GM12878 (cell line): ENCODE measurements around the gene ITK. TPM values are rescaled to one million over a fixed set of nuclear protein-coding genes. Genes with fewer than 3 reads are reported as not detected.
A peak's percentile ranks its signal among the peaks of the same experiment; 100 is the strongest.

Experiments used
- ATAC-seq: fragments of 200-7000 bp; cut with Tn5 transposase; 3 replicates; pipeline ENCODE4 v1.9.1; 2020; ENCODE audit warnings: mild to moderate bottlenecking, moderate library complexity
- BruUV-seq: library from RNA; stranded (reverse); fragments of 400-500 nt; replicated peaks from 2 replicates; lab custom pipeline; 2021; lab: Mats Ljungman, UMichigan
- CTCF ChIA-PET: fragments of 300-600 bp; sonication (Branson Sonifier 250); formaldehyde crosslinking; extraction: SDS; loops from one replicate; lab custom pipeline; 2021; ENCODE audit warnings: inconsistent platforms; lab: Yijun Ruan, JAX
- POLR2A ChIA-PET: fragments of 350-600 bp; formaldehyde crosslinking; extraction: SDS; loops from one replicate; lab custom pipeline; 2021; ENCODE audit warnings: inconsistent platforms; lab: Charles Lee
- RAD21 ChIA-PET: fragments of 300-600 bp; sonication (Branson Sonifier 250); formaldehyde crosslinking; loops from one replicate; lab custom pipeline; 2023; ENCODE audit warnings: antibody characterized with exemption; ENCODE audit not compliant: unreplicated experiment; lab: Charles Lee
- SMC1A ChIA-PET: fragments of 300-600 bp; sonication (Branson Sonifier 250); formaldehyde crosslinking; loops from one replicate; lab custom pipeline; 2023; ENCODE audit not compliant: unreplicated experiment, uncharacterized antibody; lab: Charles Lee
- DNase-seq: peaks from one replicate; pipeline ENCODE4 v3.0.0-alpha.2; 2011; ENCODE audit warnings: low read depth, low spot score
- FAIRE-seq: peaks from 3 replicates; lab custom pipeline; 2011; peaks lifted over from hg19 to GRCh38; lab: Jason Lieb, UNC
- H2AFZ ChIP-seq: 2 replicates; pipeline ENCODE4 v1.6.0; 2011; ENCODE audit warnings: low read depth, low read length, control low read depth; ENCODE audit not compliant: control insufficient read depth
- H3K27ac ChIP-seq: 2 replicates; pipeline ENCODE4 v1.5.1; 2011; ENCODE audit warnings: control low read depth; ENCODE audit not compliant: control insufficient read depth, insufficient read depth
- H3K27me3 ChIP-seq, 2 experiments: replicated peaks in 1 of 2; 2 replicates each; pipeline versions ENCODE4 v1.6.0 to v1.6.1; 2011; ENCODE audit warnings: low read length in 1 of 2; ENCODE audit not compliant: control insufficient read depth in 2 of 2, insufficient read depth in 2 of 2
- H3K36me3 ChIP-seq, 2 experiments: 2 replicates each; pipeline ENCODE4 v1.5.1; 2011; ENCODE audit warnings: low read length in 1 of 2; ENCODE audit not compliant: control insufficient read depth in 2 of 2, insufficient read depth in 2 of 2
- H3K4me1 ChIP-seq: 2 replicates; pipeline ENCODE4 v1.6.1; 2011; ENCODE audit warnings: mild to moderate bottlenecking, low read length, moderate library complexity, mixed read lengths; ENCODE audit not compliant: control insufficient read depth, insufficient read depth
- H3K4me2 ChIP-seq: 2 replicates; pipeline ENCODE4 v1.6.0; 2011; ENCODE audit warnings: control low read depth; ENCODE audit not compliant: control insufficient read depth, insufficient read depth
- H3K4me3 ChIP-seq: fragments of 200-600 bp; sonication (generic); 2 replicates; pipeline ENCODE4 v1.5.1; 2016
- H3K79me2 ChIP-seq: 2 replicates; pipeline ENCODE4 v1.6.0; 2011; ENCODE audit warnings: low read length; ENCODE audit not compliant: control insufficient read depth, insufficient read depth
- H3K9ac ChIP-seq: 2 replicates; pipeline ENCODE4 v1.8.0; 2011; ENCODE audit warnings: low read length, control low read depth, mixed read lengths; ENCODE audit not compliant: control insufficient read depth, insufficient read depth
- H3K9me3 ChIP-seq: replicated peaks from 3 replicates; pipeline ENCODE4 v1.5.1; 2011; ENCODE audit warnings: mild to moderate bottlenecking, low read length; ENCODE audit not compliant: control insufficient read depth, insufficient read depth
- H4K20me1 ChIP-seq: 2 replicates; pipeline ENCODE4 v1.6.0; 2011; ENCODE audit not compliant: control insufficient read depth, insufficient read depth
- CBX3 ChIP-seq: fragments of 200-600 bp; sonication (generic); IDR thresholded peaks from 2 replicates; pipeline ENCODE4 v1.6.1; 2016; ENCODE audit warnings: low read depth, borderline replicate concordance
- CBX5 ChIP-seq: sonication (generic); IDR thresholded peaks from 2 replicates; pipeline ENCODE4 v1.6.1; 2016; ENCODE audit warnings: low read depth, moderate library complexity, mild to moderate bottlenecking, inconsistent platforms
- CHD1 ChIP-seq: IDR thresholded peaks from 2 replicates; pipeline ENCODE4 v1.6.1; 2012; ENCODE audit warnings: low read depth, low read length, improper control_type of control experiment
- DPF2 ChIP-seq: fragments of 450-650 bp; IDR thresholded peaks from 2 replicates; pipeline ENCODE4 v1.6.1; 2017; ENCODE audit warnings: mild to moderate bottlenecking
- EGR1 ChIP-seq, 2 experiments: IDR thresholded peaks; 1 replicate in 1 of 2; 2 replicates in 1 of 2; pipeline ENCODE4 v1.6.1; 2011 to 2012; ENCODE audit warnings: low read depth in 2 of 2, low read length in 2 of 2, borderline replicate concordance in 1 of 2, mild to moderate bottlenecking in 1 of 2, moderate library complexity in 1 of 2
- ESRRA ChIP-seq: IDR thresholded peaks from 2 replicates; pipeline ENCODE4 v1.6.1; 2012; ENCODE audit warnings: mild to moderate bottlenecking, low read length, improper control_type of control experiment
- HCFC1 ChIP-seq: fragments of 150-350 bp; IDR thresholded peaks from 2 replicates; pipeline ENCODE4 v1.6.1; 2014; ENCODE audit warnings: low read length
- KLF5 ChIP-seq: fragments of 450-650 bp; IDR thresholded peaks from 2 replicates; pipeline ENCODE4 v1.6.1; 2014; ENCODE audit warnings: mild to moderate bottlenecking; ENCODE audit not compliant: partially characterized antibody
- MAX ChIP-seq: IDR thresholded peaks from 2 replicates; pipeline ENCODE4 v1.6.1; 2012; ENCODE audit warnings: low read depth, low read length, improper control_type of control experiment
- MTA2 ChIP-seq: fragments of 450-650 bp; IDR thresholded peaks from 2 replicates; pipeline ENCODE4 v1.6.1; 2016; ENCODE audit warnings: low read depth, mild to moderate bottlenecking, moderate library complexity
- POU2F2 ChIP-seq: IDR thresholded peaks from 3 replicates; pipeline ENCODE4 v1.6.1; 2011; ENCODE audit warnings: low read depth, mild to moderate bottlenecking, low read length, borderline replicate concordance
- TCF12 ChIP-seq: IDR thresholded peaks from 2 replicates; pipeline ENCODE4 v1.6.1; 2011; ENCODE audit warnings: low read depth, mild to moderate bottlenecking, low read length
- ZBED1 ChIP-seq: IDR thresholded peaks from 2 replicates; pipeline ENCODE4 v1.6.1; 2016; ENCODE audit warnings: borderline replicate concordance
- ZBTB40 ChIP-seq: fragments of 450-650 bp; IDR thresholded peaks from 2 replicates; pipeline ENCODE4 v1.6.1; 2016; ENCODE audit warnings: mild to moderate bottlenecking, moderate library complexity, borderline replicate concordance
- WGBS: methylation state at CpG from one replicate; pipeline ENCODE4 v1.1.6; 2016; ENCODE audit warnings: low lambda C conversion rate; ENCODE audit not compliant: insufficient replicate concordance, insufficient coverage; ENCODE audit errors: missing lambda C conversion rate; 5-methylcytosine and 5-hydroxymethylcytosine counted together
- in situ Hi-C: fragments of 300-500 bp; cut with MboI; formaldehyde crosslinking; loops from 9 replicates; pipeline ENCODE4 v1.14.3; 2018; ENCODE audit warnings: mixed read lengths
- intact Hi-C: fragments of 100-400 bp; cut with micrococcal nuclease; formaldehyde crosslinking; loops from one replicate; pipeline ENCODE4 v1.14.2; 2022; ENCODE audit not compliant: unreplicated experiment
- polyA plus RNA-seq, 11 experiments: library from polyadenylated mRNA; depleted of rRNA in 4 of 11; unstranded in 6 of 11; stranded (reverse) in 5 of 11; fragments of >200 nt; fragmentation: Nextera tagmentation in 4 of 11; fragmentation: Illumina TruSeq in 1 of 11; extraction: Ambion mirVana in 4 of 11; extraction: Trizol in 1 of 11; gene quantifications; 1 replicate in 1 of 11; 2 replicates in 10 of 11; pipeline versions ENCODE4 v1.2.1 to v1.2.3, GENCODE V29; 2011 to 2016; ENCODE audit warnings: inconsistent platforms in 2 of 11, missing spikeins in 2 of 11, low read depth in 1 of 11
- total RNA-seq, 4 experiments: library from RNA; depleted of rRNA in 3 of 4; stranded (reverse); fragments of >200 nt in 3 of 4; fragmentation: Illumina TruSeq in 1 of 4; extraction: Trizol in 1 of 4; gene quantifications; 2 replicates each; pipeline versions ENCODE4 v1.2.1 to v1.2.3, GENCODE V29; 2013 to 2021
- TF ChIP-seq, protein P1 (sequence below): IDR thresholded peaks from 2 replicates; pipeline ENCODE4 v1.6.1; 2012; ENCODE audit warnings: low read length, inconsistent platforms
- TF ChIP-seq, protein P2 (sequence below): IDR thresholded peaks from 2 replicates; pipeline ENCODE4 v1.6.1; 2011; ENCODE audit warnings: low read depth, mild to moderate bottlenecking, low read length, moderate library complexity, borderline replicate concordance; ENCODE audit errors: extremely low read depth

Gene ITK
- total and polyA plus RNA-seq, 10 of the 15 experiments (the other 5 are each of a cell fraction or from before 2014, with no cell fraction given) = 0.05 to 2.4 (median 0.76) TPM

- TSS peak; percentile 82 for BruUV-seq
- Histone ChIP-seq H3K27me3 (no peaks in the 10 kb centered on the region), H4K20me1 (no peaks in the 10 kb centered on the region), H3K4me1 (peaks cover 7% of the 10 kb centered on the region), H3K4me2 (peak within 1 kb of the TSS; percentile 89), H3K79me2 (peaks cover 23% of the 10 kb centered on the region), H3K9me3 (no peaks in the 10 kb centered on the region), H3K27ac (peak within 1 kb of the TSS; percentile 99), H3K9ac (peak within 1 kb of the TSS; percentile 100), H3K4me3 (peak within 1 kb of the TSS; percentile 88), H3K36me3 (peaks cover 0 to 6% of the 10 kb centered on the region in 2 experiments; a peak in 2 of 4 replicates), H2AFZ (peak within 1 kb of the TSS; percentile 94)
- peak; percentile 100 for FAIRE-seq
- CTCF ChIA-PET = interaction anchor here (0.7 to 3.7 kb wide), 20 partner anchors 10 to 1996 kb away, joined by 3 to 27 read pairs (median 5); no protein-coding TSS in a partner anchor
- SMC1A ChIA-PET = interaction anchor here (0.6 to 2.8 kb wide), 37 partner anchors 10 to 455 kb away, joined by 3 to 21 read pairs (median 4); no protein-coding TSS in a partner anchor
- intact Hi-C loops (loop anchor here (10.0 kb wide), 1 partner anchor 602 kb away; the partner anchor contains the start of gene LSM11), in situ Hi-C loops (no loop called here)
- POLR2A ChIA-PET = interaction anchor here (0.5 to 2.9 kb wide), 26 partner anchors 10 to 255 kb away, joined by 3 to 27 read pairs (median 4); partner anchors contain the start of gene CYFIP2
- WGBS = under 1% methylated on average over 48 of the region's 48 CpGs
- RAD21 ChIA-PET = interaction anchor here (0.8 to 2.8 kb wide), 32 partner anchors 10 to 768 kb away, joined by 3 to 20 read pairs (median 4); partner anchors contain the start of gene CYFIP2
- ATAC-seq = peak; percentile 100
- DNase-seq = peak; percentile 99
- TF ChIP-seq MAX (peak; percentile 7; the same call in 1 of the 2 replicates), HCFC1 (0 out of 2 replicates have a peak, but pooled peaks have one; percentile 31), CBX5 (0 out of 2 replicates have a peak, but pooled peaks have one; percentile 71), TCF12 (0 out of 2 replicates have a peak, but pooled peaks have one; percentile 45), ESRRA (no peak), DPF2 (peak; percentile 84), CBX3 (no peak), ZBTB40 (peak; percentile 91), MTA2 (peak; percentile 15; the same call in 1 of the 2 replicates), KLF5 (no peak), ZBED1 (no peak), POU2F2 (peak; percentile 60; the same call in 1 of the 3 replicates), CHD1 (no peak; the same call in 1 of the 2 replicates), EGR1 (IDR thresholded peaks at IDR 0.05; ENCODE audit: borderline replicate concordance in 1 of 2, low read depth in 2 of 2, low read length in 2 of 2) (peak in 1 of 2 experiments; percentile 58; a peak in 1 of 3 replicates)
- TF ChIP-seq, protein P1, sequence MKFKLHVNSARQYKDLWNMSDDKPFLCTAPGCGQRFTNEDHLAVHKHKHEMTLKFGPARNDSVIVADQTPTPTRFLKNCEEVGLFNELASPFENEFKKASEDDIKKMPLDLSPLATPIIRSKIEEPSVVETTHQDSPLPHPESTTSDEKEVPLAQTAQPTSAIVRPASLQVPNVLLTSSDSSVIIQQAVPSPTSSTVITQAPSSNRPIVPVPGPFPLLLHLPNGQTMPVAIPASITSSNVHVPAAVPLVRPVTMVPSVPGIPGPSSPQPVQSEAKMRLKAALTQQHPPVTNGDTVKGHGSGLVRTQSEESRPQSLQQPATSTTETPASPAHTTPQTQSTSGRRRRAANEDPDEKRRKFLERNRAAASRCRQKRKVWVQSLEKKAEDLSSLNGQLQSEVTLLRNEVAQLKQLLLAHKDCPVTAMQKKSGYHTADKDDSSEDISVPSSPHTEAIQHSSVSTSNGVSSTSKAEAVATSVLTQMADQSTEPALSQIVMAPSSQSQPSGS = no peak
- TF ChIP-seq, protein P2, sequence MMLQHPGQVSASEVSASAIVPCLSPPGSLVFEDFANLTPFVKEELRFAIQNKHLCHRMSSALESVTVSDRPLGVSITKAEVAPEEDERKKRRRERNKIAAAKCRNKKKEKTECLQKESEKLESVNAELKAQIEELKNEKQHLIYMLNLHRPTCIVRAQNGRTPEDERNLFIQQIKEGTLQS = no peak
Measured at GRCh38 chr5:157142317-157143126, 38.1 kb upstream of the ITK start, which contains the start of gene MED7. MED7 (minus strand) TSS chr5:157142865; CDS start chr5:157139431, 3,434 bp downstream.
